ENCODE results near the gene SHISA7. TPM values are rescaled to one million over a fixed set of nuclear protein-coding genes. Genes with fewer than 3 reads are reported as not detected.
A peak's percentile ranks its signal among the peaks of the same experiment; 100 is the strongest.
"Not testable (repeated sequence)": the region's sequence is repeated elsewhere in the genome, so short reads cannot be mapped to it uniquely, and the experiment has no call there.

Gene SHISA7
- total RNA-seq, 1 experiment from 2014 or later, result not detected

- in situ Hi-C loops (cut with HindIII; ENCODE audit: low sequenced_read_pairs), result no loop called here
- DNase-seq (ENCODE audit: low spot score), result peak; percentile 67
These were observed 9.1 kb upstream of the SHISA7 start for GRCh38 chr19:55451965-55452748.

- in situ Hi-C loops (cut with HindIII; ENCODE audit: low sequenced_read_pairs), result no loop called here
- no peak for DNase-seq (ENCODE audit: low spot score)
These were observed 8.3 kb upstream of the SHISA7 start for GRCh38 chr19:55451163-55451964.

GRCh38 chr19:55449469-55449868 lies 6.4 kb upstream of the SHISA7 start:
- DNase-seq (ENCODE audit: low spot score), result no peak
- in situ Hi-C loops (cut with HindIII; ENCODE audit: low sequenced_read_pairs), result no loop called here

GRCh38 chr19:55448175-55448490 lies 5.0 kb upstream of the SHISA7 start:
- DNase-seq (ENCODE audit: low spot score); in situ Hi-C loops (cut with HindIII; ENCODE audit: low sequenced_read_pairs): not testable (repeated sequence)

- DNase-seq (ENCODE audit: low spot score), result peak; percentile 74
- in situ Hi-C loops (cut with HindIII; ENCODE audit: low sequenced_read_pairs), result no loop called here
These were observed 4.5 kb upstream of the SHISA7 start for GRCh38 chr19:55447421-55448174.

GRCh38 chr19:55446060-55446459 lies 3.0 kb upstream of the SHISA7 start:
- in situ Hi-C loops (cut with HindIII; ENCODE audit: low sequenced_read_pairs), result no loop called here
- DNase-seq (ENCODE audit: low spot score), result no peak

GRCh38 chr19:55444646-55445045 lies 1.5 kb upstream of the SHISA7 start:
- in situ Hi-C loops (cut with HindIII; ENCODE audit: low sequenced_read_pairs), result no loop called here
- DNase-seq (ENCODE audit: low spot score), result no peak

GRCh38 chr19:55443824-55444480 lies 852 bp upstream of the SHISA7 start:
- no peak for DNase-seq (ENCODE audit: low spot score)
- in situ Hi-C loops (cut with HindIII; ENCODE audit: low sequenced_read_pairs), result no loop called here

GRCh38 chr19:55442372-55442961 lies 633 bp downstream of the SHISA7 start:
- DNase-seq (ENCODE audit: low spot score), result peak; percentile 46
- in situ Hi-C loops (cut with HindIII; ENCODE audit: low sequenced_read_pairs), result no loop called here

GRCh38 chr19:55441692-55442321 lies 1.3 kb downstream of the SHISA7 start:
- DNase-seq (ENCODE audit: low spot score), result peak; percentile 66
- in situ Hi-C loops (cut with HindIII; ENCODE audit: low sequenced_read_pairs), result no loop called here

- in situ Hi-C loops (cut with HindIII; ENCODE audit: low sequenced_read_pairs), result no loop called here
These were observed 1.8 kb downstream of the SHISA7 start for GRCh38 chr19:55441319-55441691.

GRCh38 chr19:55440411-55441105 lies 2.5 kb downstream of the SHISA7 start:
- no peak for DNase-seq (ENCODE audit: low spot score)
- in situ Hi-C loops (cut with HindIII; ENCODE audit: low sequenced_read_pairs), result no loop called here

More at GRCh38 chr19:55441319-55441691, 1.8 kb downstream of the SHISA7 start:
- DNase-seq (ENCODE audit: low spot score), result no peak

- DNase-seq (ENCODE audit: low spot score), result no peak
- in situ Hi-C loops (cut with HindIII; ENCODE audit: low sequenced_read_pairs), result no loop called here
These were observed 4.0 kb downstream of the SHISA7 start for GRCh38 chr19:55439052-55439451.

GRCh38 chr19:55437410-55437809 lies 5.7 kb downstream of the SHISA7 start:
- DNase-seq (ENCODE audit: low spot score), result peak; percentile 32
- in situ Hi-C loops (cut with HindIII; ENCODE audit: low sequenced_read_pairs), result no loop called here

GRCh38 chr19:55436847-55437246 lies 6.3 kb downstream of the SHISA7 start:
- in situ Hi-C loops (cut with HindIII; ENCODE audit: low sequenced_read_pairs), result no loop called here
- no peak for DNase-seq (ENCODE audit: low spot score)

GRCh38 chr19:55435020-55435419 lies 8.1 kb downstream of the SHISA7 start:
- in situ Hi-C loops (cut with HindIII; ENCODE audit: low sequenced_read_pairs), result no loop called here
- no peak for DNase-seq (ENCODE audit: low spot score)

GRCh38 chr19:55434356-55434919 lies 8.7 kb downstream of the SHISA7 start:
- in situ Hi-C loops (cut with HindIII; ENCODE audit: low sequenced_read_pairs), result no loop called here
- no peak for DNase-seq (ENCODE audit: low spot score)

GRCh38 chr19:55433292-55433691 lies 9.8 kb downstream of the SHISA7 start:
- in situ Hi-C loops (cut with HindIII; ENCODE audit: low sequenced_read_pairs), result no loop called here
- DNase-seq (ENCODE audit: low spot score), result no peak

Data from G401 (cell line).